GM19438 (cell line): ENCODE data around the gene THAP11.

Experiments used
- ATAC-seq: cut with Tn5 transposase; IDR thresholded peaks from one replicate; pipeline ENCODE4 v1.9.1; 2021; ENCODE audit warnings: low read depth; ENCODE audit not compliant: unreplicated experiment

The THAP11 gene

DNA sequence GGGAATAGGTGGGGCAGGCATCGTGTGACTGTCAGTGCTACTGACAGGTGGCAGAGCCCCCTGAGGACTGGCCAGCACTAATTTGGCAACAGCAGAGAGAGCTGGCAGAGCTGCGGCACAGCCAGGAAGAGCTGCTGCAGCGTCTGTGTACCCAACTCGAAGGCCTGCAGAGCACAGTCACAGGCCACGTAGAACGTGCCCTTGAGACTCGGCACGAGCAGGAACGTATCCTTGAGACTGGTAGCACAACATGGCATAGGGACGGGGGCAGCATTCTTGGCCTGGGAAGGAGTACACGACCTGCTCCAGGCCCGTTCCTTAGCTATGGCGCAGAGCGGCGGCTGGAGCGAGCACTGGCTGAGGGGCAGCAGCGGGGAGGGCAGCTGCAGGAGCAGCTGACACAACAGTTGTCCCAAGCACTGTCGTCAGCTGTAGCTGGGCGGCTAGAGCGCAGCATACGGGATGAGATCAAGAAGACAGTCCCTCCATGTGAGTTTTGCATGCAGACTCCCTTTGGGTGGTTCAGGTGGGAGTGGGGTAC, 39.6 kb downstream of the THAP11 start:
- no peak for ATAC-seq

DNA sequence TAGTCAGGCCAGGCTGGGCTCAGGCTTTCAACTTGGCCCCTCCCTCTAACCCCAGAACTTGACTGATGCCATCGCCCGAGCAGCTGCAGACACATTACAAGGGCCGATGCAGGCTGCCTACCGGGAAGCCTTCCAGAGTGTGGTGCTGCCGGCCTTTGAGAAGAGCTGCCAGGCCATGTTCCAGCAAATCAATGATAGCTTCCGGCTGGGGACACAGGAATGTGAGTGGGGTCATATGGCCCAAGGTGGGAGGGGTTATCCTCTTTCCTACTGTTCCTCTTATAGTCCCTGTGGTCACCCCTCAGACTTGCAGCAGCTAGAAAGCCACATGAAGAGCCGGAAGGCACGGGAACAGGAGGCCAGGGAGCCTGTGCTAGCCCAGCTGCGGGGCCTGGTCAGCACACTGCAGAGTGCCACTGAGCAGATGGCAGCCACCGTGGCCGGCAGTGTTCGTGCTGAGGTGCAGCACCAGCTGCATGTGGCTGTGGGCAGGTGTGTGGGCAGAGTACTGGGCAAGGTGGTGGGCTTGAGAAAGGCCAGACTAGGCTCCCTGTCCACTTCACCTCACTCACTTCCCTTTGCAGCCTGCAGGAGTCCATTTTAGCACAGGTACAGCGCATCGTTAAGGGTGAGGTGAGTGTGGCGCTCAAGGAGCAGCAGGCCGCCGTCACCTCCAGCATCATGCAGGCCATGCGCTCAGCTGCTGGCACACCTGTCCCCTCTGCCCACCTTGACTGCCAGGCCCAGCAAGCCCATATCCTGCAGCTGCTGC, 40.4 kb downstream of the THAP11 start:
- ATAC-seq = no peak

DNA sequence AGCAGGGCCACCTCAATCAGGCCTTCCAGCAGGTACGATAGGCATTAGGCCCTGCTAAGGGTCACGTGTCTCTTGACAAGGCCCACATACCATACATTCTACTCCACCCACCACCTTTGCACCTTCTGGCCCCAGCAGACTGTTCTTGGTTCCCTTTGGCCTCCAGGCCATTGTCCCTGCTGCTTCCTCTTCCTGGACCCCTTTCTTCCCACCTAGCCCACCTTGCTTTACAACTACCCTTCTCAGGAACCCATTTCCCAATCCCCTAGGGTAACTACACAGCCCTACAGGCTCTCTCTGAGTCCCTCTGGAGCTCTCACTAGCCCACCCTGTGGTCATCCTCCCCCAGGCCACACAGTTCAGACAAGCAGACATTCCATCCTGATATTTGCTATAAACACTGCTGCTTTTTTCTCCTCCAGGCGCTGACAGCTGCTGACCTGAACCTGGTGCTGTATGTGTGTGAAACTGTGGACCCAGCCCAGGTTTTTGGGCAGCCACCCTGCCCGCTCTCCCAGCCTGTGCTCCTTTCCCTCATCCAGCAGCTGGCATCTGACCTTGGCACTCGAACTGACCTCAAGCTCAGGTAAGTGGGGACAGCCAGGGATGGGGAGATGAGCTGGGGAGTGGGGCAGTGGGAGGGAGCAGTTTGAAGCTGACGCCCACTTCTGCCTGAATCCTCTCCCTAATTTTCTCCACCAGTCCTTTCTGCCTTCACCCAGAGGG, 41.2 kb downstream of the THAP11 start:
- ATAC-seq = no peak

DNA sequence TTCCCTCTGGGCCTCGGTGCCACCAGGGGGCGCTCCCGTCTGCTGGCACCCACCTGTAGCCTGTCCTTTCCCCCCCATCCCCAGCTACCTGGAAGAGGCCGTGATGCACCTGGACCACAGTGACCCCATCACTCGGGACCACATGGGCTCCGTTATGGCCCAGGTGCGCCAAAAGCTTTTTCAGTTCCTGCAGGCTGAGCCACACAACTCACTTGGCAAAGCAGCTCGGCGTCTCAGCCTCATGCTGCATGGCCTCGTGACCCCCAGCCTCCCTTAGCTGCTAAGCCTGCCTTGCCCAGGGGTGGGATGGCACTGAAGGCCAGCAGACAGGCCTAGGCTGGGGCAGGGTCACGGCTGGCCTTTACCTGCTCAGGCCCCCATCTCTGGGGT, 41.7 kb downstream of the THAP11 start:
- no peak for ATAC-seq

DNA sequence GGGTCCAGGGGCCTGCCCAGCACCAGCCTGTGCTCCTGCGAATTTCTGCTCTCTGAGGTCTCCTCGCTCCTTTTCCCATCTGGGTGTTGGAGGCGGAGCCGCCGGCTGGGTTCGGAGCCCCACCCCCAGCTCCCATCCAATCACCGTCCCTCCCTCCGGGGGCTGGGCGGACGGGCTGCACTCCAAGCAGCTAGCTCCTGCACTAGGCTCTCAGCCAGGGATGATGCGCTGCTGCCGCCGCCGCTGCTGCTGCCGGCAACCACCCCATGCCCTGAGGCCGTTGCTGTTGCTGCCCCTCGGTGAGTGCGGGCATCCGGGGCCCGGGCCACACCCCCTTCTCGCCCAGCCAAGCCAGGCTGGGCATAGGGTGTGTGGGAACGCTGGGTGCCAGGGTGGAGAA, 42.6 kb downstream of the THAP11 start, which contains the start of gene NRN1L:
Gene NRN1L, plus strand, starts transcription at position 202 of the 400 bp plus-strand sequence. Its CDS starts 19 bp downstream, at position 221.
- no peak for ATAC-seq

DNA sequence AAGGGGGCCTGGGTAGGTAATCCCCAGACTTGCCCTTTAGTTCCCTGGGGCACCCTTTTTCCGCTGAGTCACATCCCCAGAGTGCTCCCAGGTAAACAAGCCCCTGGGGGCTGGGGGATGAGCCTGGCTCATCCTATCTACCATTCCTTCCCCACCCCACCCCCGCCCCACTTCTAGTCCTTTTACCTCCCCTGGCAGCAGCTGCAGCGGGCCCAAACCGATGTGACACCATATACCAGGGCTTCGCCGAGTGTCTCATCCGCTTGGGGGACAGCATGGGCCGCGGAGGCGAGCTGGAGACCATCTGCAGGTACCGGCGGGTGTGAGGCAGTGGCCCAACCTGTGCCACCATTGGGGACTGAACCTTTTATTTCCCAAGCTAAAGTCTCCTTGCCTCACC, 43.4 kb downstream of the THAP11 start:
- no peak for ATAC-seq

DNA sequence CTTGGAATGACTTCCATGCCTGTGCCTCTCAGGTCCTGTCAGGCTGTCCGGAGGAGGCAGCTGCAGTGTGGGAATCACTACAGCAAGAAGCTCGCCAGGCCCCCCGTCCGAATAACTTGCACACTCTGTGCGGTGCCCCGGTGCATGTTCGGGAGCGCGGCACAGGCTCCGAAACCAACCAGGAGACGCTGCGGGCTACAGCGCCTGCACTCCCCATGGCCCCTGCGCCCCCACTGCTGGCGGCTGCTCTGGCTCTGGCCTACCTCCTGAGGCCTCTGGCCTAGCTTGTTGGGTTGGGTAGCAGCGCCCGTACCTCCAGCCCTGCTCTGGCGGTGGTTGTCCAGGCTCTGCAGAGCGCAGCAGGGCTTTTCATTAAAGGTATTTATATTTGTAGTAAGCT, 43.9 kb downstream of the THAP11 start:
- ATAC-seq = no peak

DNA sequence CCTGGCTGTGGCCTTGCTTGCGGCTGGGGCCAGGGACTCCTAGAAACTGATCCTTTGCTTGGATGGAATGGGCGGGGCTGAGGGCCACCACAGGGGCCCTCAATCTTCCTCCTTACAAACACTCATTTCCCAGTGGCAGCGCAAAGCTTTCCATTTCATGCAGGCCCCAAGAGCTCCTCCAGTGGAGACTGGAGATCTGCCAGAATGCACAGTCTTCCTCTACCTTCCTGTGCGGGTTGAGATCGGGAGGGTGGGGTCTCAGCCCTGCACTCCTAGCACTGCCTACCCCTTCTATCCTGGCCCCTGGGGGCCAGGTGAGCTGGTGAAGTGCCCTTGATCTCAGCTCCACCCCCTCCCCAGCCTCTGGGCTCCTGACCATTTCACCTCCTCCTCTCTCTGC, 44.3 kb downstream of the THAP11 start:
- no peak for ATAC-seq

DNA sequence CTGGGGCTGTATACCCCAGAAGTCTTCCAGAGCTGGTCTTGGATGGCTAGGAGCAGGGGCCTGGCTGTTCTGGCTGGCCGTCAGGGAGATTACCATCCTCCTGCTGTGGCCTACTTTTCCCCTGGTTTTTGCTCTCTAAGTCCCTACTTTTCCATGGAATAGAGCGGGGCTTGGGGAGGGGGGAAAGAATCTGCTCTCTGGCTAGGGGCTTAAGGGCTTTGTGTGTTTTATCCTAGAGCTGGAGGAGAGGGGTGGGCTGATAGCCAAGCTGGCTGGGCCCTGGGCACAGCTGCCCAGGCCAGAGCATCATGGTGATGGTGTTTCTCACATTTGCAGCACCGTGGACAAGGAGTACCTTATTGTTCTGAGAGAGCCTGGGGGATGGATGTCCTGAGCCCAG, 46.2 kb downstream of the THAP11 start:
- no peak for ATAC-seq

DNA sequence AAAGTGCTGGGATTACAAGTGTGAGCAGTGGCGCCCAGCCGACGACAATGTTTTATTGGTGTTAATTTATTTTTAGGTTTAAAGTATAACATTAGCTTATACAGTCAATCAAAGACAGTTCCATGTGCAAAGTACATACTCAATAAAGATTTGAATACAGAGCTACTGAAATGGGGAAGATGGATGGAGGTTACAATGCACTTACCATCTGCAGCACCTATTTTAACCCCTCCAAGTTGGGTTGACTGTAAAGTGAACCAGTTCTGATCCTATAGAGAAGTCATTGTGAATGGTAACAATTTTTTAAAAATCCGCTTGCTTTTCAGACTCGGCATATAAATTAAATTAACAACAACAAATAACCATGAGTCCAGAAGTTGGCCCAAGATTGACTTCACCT, 50.3 kb downstream of the THAP11 start:
- no peak for ATAC-seq

DNA sequence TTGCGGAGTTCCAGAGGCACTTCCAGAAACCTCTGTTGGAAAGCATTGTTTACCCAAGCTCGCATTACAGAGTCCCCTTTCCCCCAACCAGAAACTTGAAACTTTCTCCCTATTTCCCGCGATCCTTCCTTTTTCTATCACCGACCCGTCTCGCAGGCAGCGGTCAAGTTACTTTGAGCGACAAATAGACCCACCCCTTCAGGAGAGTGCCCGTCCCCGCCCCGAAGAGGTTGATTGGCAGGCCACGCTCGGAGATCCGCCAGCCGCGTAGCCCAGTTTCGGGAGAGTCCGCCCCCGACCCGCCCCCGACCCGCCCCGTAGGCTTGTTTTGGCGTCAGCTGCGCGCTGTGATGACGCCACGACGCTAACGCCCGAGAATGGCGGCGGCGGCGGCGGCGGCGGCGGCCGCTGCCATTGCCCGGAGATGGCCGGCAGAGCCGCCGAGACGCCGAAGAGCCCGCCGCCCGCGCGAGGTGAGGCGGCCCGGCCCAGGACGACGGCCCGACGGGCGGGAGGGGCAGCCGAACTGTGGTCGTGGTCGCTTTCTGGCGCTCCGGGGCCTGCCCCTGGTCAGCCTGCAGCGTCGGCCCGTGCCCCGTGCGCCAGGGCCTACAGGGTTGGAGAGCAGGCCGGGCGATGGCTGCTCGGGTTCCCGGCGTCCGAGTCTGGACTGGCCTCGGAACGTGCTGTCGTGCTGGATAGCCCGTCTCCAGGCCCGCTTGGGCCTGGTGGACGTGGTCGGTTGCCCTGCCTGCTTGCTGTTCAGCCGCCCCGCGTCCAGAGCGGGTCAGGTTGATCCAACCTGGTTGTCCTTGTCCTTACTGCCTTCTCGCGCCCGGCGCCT, 51.0 kb downstream of the THAP11 start, which contains the start of gene PSKH1:
Gene PSKH1, plus strand, starts transcription at position 356 of the 844 bp plus-strand sequence. CDS start 15,496 bp downstream, outside the sequence.
- peak; percentile 92 for ATAC-seq
